Stimulated activated CD8-positive, alpha-beta memory T cell treated with anti-CD3 and anti-CD28 coated beads, Interleukin-4, amount 100 ng/mL, for 24 hours (primary cell): ENCODE measurements around the gene BACH1.
"Not testable (repeated sequence)": the region's sequence is repeated elsewhere in the genome, so short reads cannot be mapped to it uniquely, and the experiment has no call there.

ENCODE experiments used
- DNase-seq: peaks from one replicate; pipeline ENCODE4 v3.0.0-alpha.2; 2020; ENCODE audit warnings: low read depth

The BACH1 gene

GRCh38 chr21:29298348-29299045, at the start of gene BACH1:
Gene BACH1 (plus strand): TSS chr21:29298922. CDS start chr21:29321281, 22,359 bp downstream.
- peak; percentile 82 for DNase-seq

DNA sequence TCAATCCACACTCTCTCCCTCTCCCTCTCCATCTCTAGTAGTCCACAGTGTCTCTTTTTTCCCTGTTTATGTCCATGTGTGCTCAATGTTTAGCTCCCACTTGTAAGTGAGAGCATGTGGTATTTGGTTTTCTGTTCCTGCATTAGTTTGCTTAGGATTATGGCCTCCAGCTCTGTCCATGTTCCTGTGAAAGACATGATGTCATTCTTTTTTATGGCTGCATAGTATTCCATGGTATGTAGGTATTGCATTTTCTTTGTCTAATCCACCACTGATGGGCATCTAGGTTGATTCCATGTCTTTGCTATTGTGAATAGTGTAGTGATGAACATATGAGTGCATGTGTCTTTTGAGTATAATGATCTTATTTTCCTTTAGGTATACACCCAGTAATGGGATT, 49.4 kb upstream of the BACH1 start:
- not testable (repeated sequence) for DNase-seq

- DNase-seq, result no peak
Measured at GRCh38 chr21:29250636-29251035, 48.1 kb upstream of the BACH1 start.

DNA sequence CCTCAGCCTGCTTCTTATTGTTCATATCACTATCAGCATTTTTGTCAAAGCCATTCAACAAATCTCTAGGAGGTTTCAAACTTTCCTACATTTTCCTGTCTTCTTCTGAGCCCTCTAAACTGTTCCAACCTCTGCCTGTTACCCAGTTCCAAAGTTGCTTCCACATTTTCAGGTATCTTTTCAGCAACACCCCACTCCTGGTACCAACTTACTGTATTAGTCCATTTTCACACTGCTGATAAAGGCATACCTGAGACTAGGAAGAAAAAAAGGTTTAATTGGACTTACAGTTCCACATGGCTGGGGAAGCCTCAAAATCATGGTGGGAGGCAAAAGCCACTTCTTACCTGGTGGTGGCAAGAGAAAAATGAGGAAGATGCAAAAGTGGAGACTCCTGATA, 44.9 kb upstream of the BACH1 start:
- not testable (repeated sequence) for DNase-seq

DNA sequence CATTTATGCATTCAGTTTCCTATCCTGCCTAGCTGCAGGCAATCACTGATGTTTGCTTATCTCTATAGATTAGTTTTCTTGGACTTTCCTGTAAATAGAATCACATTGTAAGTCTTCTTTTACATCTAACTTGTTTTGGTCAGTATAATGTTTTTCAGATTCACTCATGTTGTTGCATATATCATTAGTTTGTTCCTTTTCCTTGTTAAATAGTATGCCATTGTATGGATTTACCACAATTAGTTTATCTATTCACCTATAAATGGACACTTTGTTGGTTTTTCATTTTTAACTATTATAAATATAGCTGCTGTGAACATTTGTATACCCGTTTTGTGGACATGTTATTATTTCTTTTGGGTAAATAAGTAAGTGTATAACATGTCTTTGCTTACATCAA, 44.2 kb upstream of the BACH1 start:
- DNase-seq, result no peak

GRCh38 chr21:29256126-29256910, 42.4 kb upstream of the BACH1 start:
- DNase-seq, result no peak

DNA sequence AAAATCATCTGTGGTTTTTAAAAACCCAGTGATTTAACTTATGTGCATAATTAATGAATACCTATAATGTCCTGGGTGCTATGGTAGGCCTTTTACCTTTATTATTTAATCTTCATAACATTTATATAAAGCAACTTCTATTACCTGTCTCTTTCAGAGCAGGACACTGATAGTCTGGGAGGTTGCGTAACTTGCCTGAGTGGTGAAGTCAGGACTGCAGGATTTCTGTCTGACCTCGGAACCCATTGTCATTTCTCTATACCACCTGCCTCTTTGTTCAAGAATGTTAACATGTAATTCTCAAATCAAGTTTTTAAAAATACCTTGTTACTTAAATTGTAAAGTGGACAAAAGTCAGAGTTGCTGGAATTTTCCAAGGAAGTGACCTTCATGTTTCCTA, 41.0 kb upstream of the BACH1 start:
- no peak for DNase-seq

DNA sequence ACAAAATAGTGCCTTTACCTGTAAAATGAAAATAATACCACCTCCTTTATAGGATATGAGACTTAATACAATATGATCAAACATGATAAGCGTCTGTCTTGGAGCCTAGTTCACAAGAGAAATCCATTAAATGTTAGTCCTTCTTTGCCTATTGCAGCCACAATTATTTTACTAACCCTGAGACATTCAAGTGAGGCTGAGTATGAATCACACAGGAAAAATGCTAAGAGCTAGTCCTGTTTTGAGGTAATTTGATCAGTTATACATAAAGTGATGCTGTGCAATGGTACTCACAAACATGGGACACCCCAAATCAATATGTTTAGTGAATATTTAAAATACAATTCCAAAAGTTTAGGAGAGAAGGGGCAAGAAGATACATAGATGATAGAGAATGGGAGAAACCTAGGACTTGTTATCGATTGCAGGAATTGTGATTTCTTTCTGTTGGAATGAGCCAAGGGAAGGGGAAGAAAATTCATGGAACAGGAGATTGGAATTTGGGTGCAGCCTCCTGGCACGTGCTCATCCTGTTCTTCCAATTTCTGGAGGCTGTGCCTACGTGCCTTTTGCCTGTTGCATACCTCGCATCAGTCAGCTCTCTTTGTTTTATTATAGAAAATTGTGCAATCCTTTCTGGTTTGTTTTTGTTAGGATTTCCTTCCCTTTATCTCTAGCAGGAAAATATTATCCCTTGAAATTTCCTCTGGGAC, 39.9 kb upstream of the BACH1 start:
- no peak for DNase-seq

DNA sequence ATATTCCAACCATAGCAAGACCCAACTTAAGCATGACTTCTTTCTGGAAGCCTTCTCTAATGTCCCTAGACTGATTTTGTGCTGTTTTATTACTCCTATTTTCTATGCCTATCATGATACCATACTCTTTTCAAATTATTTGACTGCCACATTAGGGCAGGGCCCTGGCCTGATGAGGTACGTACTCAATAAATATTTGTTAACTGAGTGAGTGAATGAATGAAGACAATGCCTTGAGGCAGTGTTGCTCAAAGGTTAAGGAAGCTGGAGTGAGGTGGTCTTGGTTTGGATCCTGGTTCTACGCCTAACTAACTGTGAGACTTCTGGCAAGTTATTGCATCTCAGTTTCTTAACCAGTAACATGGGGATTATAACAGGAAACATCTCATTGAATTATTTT, 38.3 kb upstream of the BACH1 start:
- DNase-seq, result no peak

DNA sequence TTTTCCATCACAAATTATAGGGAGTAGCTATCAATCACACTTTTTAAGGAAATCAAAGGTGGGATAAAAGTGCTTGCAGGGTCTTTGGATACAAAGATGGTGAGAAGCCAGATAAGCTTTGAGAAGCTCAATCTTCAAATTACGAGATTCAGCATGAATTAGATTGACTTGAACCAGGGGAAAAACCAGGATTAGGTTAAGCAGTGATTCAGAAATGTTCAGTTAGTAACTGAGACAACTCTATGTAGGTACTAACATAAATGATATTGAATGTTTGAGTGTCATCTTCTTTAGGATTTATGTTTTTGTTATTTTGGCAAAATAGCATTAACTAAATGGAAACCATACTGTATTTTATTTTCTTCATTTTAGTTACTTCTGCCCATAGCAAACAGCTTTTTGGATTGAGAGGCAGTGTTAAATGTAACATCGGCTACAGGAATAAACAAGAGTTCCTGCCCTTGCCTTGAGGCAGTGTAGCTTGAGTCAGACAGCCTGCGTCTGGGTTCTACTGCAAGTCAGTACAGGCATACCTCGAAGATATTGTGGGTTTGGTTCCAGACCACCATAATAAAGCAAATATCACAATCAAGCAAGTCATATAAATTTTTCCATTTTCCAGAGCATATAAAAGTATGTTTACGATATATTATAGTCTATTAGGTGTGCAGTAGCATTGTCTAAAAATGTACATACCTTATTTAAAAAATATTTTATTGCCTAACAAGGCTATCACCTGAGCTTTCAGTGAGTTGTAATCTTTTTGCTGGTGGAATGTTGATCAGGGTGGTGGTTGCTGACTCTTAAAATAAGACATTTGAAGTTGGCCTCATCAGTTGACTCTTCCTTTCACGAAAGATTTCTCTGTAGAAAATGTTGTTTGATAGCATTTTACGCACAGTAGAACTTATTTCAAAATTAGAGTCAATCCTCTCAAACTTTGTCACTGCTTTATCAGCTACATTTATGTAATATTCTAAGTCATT, 36.9 kb upstream of the BACH1 start:
- DNase-seq, result no peak

DNA sequence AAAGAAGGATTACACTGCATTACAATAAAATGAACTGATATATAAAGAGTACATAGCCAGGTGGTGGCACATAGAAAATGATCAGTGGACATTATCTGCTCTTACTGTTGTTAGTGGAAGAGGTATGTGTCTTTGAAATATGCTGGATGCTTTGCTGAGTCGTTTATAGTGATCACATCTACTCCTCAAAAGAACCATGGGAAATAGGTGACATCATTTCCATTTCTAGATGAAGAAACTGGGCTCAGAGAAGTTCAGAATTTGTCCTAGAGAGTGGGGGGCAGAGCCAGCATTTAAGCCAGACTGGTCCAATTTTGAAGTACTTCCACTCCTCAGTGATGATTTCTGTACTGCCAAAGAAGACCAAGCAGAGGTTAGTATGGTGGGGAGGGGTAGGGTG, 34.0 kb upstream of the BACH1 start:
- DNase-seq, result no peak

DNA sequence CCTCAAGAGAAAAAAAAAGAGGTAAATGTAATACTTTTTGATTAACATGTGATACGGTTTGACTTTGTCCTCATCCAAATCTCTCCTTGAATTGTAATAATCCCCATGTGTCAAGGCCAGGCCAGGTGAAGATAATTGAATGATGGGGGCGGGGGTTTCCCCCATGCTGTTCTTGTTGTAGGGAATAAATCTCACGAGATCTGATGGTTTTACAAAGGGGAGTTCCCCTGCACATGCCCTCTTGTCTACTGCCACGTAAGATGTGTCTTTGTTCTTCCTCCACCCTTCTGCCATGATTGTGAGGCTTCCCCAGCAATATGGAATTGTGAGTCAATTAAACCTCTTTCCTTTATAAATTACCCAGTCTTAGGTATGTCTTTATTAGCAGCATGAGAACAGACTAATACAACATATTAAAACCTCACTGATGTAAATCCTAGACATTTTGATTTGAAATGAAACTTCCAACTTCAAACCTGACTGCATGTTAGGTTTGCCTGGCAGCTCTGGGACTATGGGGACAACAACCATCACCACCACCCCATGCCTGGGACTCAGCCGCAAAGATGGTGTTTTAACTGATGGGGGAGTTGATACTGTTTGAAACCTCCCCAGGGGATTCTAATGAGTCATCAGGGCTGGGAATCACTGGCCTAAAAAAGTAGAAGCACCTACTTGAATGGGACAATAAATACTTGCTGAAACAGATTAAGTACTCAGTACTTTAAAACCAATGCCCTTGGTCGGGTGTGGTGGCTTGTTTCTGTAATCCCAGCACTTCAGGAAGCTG, 32.8 kb upstream of the BACH1 start:
- DNase-seq, result peak; percentile 2

DNA sequence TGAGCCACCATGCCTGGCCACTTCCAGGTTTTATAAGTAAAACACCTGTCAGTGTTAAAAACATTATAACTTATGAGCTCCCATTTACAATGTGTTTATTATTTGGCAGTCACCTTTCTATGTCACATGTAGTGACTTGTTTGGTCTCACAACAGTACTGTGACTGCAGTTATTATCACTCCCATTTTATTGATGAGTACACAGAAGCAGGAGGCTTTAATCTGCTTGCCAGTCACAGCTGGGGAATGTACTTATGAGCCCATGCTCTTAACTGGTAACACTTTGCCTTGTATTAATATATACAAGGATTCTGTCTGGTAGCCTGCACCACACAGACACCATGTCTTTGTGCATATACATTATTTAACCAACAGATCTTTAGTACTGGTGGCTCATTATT, 31.1 kb upstream of the BACH1 start:
- no peak for DNase-seq

GRCh38 chr21:29271927-29272333, 26.8 kb upstream of the BACH1 start:
- no peak for DNase-seq

GRCh38 chr21:29277442-29277841, 21.3 kb upstream of the BACH1 start:
- no peak for DNase-seq

DNA sequence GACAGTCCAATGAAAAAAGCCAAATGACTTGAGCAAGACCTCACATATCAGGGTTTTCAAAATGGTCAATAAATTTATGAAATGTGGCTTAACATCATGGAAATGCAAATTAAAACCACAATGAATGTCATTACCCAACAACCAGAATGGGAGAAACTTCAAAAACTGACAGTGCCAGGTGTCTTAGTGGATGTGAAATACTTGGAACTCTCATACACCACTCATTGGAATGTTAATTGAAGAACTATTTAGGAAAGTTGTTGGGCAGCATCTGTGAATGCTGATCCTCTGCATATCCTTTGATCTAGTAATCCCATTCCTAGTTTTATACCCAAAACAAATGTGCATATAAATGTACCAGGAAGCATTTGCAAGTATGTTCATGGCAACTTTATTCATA, 19.2 kb upstream of the BACH1 start:
- DNase-seq, result no peak

DNA sequence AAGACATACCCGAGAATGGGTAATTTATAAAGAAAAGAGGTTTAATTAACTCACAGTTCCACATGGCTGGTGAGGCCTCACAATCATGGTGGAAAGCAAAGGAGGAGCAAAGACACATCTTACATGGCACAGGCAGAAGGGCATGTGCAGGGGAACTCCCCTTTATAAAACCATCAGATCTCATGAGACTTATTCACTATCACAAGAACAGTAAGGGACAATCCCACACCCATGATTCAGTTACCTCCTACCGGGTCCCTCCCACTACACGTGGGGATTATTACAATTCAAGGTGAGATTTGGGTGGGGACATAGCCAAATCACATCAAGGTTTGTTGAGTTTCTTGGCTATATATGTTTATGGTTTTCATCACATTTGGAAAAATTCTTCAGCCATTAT, 16.9 kb upstream of the BACH1 start:
- not testable (repeated sequence) for DNase-seq

GRCh38 chr21:29287383-29287782, 11.3 kb upstream of the BACH1 start:
- no peak for DNase-seq

DNA sequence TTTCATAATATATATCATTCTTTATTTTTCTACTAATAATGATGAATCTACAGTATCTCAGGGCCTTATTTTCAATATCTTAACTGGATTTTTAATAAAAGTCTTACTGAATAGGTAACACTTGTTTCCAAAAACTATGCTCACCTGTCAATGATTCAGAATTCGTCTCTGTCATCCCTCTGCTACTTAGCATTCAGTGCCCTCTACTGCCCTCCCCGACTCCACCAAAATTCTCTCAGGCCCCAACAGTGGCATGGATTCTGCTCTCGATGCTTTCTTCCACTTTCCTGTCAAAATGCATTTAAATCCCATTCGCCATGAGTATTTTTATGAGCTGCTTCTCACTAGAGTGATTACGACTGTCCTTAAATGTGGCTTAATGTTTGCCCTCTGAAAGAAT, 10.5 kb upstream of the BACH1 start:
- DNase-seq, result no peak

DNA sequence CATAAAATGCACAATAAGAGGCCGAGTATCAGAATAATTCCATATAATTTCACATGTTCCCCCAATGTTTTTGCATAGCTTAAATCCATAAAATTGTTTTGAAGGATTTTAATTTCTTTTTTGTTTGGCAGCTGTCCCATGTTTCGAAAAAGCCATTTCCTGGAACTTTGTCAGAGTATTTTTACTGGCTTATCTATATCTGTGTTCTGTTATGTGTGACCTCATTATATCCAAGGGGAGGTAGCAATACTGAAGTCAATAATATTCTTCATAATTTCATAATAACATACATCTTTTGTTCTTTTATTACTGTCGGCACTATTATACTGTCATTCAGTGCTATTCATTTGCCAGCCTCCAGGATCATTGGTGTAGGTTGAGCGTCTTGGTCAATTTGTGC, 9.4 kb upstream of the BACH1 start:
- DNase-seq, result no peak

DNA sequence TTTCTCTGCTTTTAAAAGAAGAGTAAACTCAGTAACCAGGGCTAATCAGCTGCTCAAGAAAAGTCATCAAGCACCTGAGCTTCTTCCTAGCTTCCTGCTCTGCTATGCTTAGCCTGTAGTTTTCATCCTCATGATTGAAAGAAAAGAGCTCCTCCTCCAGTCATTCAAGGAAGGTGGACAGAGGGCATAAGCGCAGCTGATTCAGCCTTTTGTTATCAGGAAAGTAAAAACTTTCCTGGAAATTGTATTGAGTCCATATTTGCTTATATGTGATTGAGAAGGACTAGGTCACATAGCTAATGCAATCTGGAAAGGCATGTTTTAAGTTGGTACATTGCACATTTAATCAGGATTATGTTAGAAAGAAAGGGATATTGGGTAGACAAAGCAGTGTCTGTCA, 8.5 kb upstream of the BACH1 start:
- DNase-seq, result no peak
